ENCODE measurements around the gene CISH.

- no peak for TF ChIP-seq POLR2A (IDR thresholded peaks at IDR 0.05)
- TF ChIP-seq, protein P1, sequence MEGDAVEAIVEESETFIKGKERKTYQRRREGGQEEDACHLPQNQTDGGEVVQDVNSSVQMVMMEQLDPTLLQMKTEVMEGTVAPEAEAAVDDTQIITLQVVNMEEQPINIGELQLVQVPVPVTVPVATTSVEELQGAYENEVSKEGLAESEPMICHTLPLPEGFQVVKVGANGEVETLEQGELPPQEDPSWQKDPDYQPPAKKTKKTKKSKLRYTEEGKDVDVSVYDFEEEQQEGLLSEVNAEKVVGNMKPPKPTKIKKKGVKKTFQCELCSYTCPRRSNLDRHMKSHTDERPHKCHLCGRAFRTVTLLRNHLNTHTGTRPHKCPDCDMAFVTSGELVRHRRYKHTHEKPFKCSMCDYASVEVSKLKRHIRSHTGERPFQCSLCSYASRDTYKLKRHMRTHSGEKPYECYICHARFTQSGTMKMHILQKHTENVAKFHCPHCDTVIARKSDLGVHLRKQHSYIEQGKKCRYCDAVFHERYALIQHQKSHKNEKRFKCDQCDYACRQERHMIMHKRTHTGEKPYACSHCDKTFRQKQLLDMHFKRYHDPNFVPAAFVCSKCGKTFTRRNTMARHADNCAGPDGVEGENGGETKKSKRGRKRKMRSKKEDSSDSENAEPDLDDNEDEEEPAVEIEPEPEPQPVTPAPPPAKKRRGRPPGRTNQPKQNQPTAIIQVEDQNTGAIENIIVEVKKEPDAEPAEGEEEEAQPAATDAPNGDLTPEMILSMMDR (IDR thresholded peaks at IDR 0.05), result no peak
Measured at GRCh38 chr3:50594253-50594785, 17.3 kb downstream of the CISH start.
